ENCODE measurements around the gene TIGD4.

GRCh38 chr4:152805818-152806217 is 26.3 kb upstream of the TIGD4 start:
- TF ChIP-seq POLR2AphosphoS5 (IDR thresholded peaks at IDR 0.05; ENCODE audit: low read depth, low read length) (no peak), POLR2A (IDR thresholded peaks at IDR 0.05; ENCODE audit: low read depth, low read length) (no peak), TAF1 (IDR thresholded peaks at IDR 0.05; ENCODE audit: low read depth, low read length) (no peak)

Data from GM12891 (cell line).